SKM-1 treated with dmso at 0.1 percent for 144 hours (cell line): ENCODE measurements around the gene MOCOS.

Experiments
- DNase-seq: peaks from one replicate; lab custom pipeline; 2025; ENCODE audit not compliant: unreplicated experiment; lab: John Stamatoyannopoulos, UW

MOCOS gene

GRCh38 chr18:36299015-36299414, 111.7 kb downstream of the MOCOS start:
- DNase-seq = no peak

GRCh38 chr18:36300211-36300610, 112.9 kb downstream of the MOCOS start:
- no peak for DNase-seq

GRCh38 chr18:36301884-36302283, 114.6 kb downstream of the MOCOS start:
- no peak for DNase-seq

GRCh38 chr18:36302676-36303075, 115.4 kb downstream of the MOCOS start:
- DNase-seq = no peak

- DNase-seq = no peak
Observed at GRCh38 chr18:36303211-36303844, 116.0 kb downstream of the MOCOS start.

GRCh38 chr18:36304723-36305122, 117.4 kb downstream of the MOCOS start:
- DNase-seq = no peak

- DNase-seq = no peak
Observed at GRCh38 chr18:36305375-36305774, 118.1 kb downstream of the MOCOS start.

GRCh38 chr18:36307513-36307912, 120.2 kb downstream of the MOCOS start:
- DNase-seq = no peak

- DNase-seq = no peak
Observed at GRCh38 chr18:36308711-36309435, 121.6 kb downstream of the MOCOS start.

GRCh38 chr18:36309436-36310391, 122.4 kb downstream of the MOCOS start:
- DNase-seq = no peak

GRCh38 chr18:36311026-36311570, 123.8 kb downstream of the MOCOS start:
- no peak for DNase-seq

GRCh38 chr18:36312806-36313395, 125.6 kb downstream of the MOCOS start:
- DNase-seq = no peak

- no peak for DNase-seq
Observed at GRCh38 chr18:36314098-36314497, 126.8 kb downstream of the MOCOS start.

- no peak for DNase-seq
Observed at GRCh38 chr18:36314754-36315153, 127.5 kb downstream of the MOCOS start.

- DNase-seq = no peak
Observed at GRCh38 chr18:36315736-36316135, 128.4 kb downstream of the MOCOS start.

- DNase-seq = no peak
Observed at GRCh38 chr18:36316246-36316645, 128.9 kb downstream of the MOCOS start.
